OCI-LY1 (cell line): Measurements from ENCODE around the gene MEMO1.

Source experiments
- CTCF ChIP-seq: fragments of 200-600 bp; sonication (generic), shearing (Covaris generic); IDR thresholded peaks from 2 replicates; pipeline ENCODE4 v1.5.1; 2017; ENCODE audit warnings: mild to moderate bottlenecking, antibody characterized with exemption, low read length, moderate library complexity, mixed read lengths
- EZH2 ChIP-seq: fragments of 200-600 bp; sonication (generic), shearing (Covaris generic); IDR thresholded peaks from 2 replicates; pipeline ENCODE4 v1.8.0; 2017; ENCODE audit warnings: borderline replicate concordance, mixed run types, mild to moderate bottlenecking, antibody characterized with exemption, low read length, moderate library complexity, mixed read lengths

GRCh38 chr2:31957354-31958139, 53.3 kb downstream of the MEMO1 start:
- TF ChIP-seq CTCF = no peak
- TF ChIP-seq EZH2 = no peak
